ENCODE results near the gene NEO1.
A peak's percentile ranks its signal among the peaks of the same experiment; 100 is the strongest.

Gene NEO1

GRCh38 chr15:73226093-73226814 lies 174.0 kb downstream of the NEO1 start:
- DNase-seq, result no peak

- no peak for DNase-seq
Observed at GRCh38 chr15:73227433-73228056, 175.3 kb downstream of the NEO1 start.

GRCh38 chr15:73228128-73228646 lies 175.9 kb downstream of the NEO1 start:
- no peak for DNase-seq

GRCh38 chr15:73231661-73232419 lies 179.6 kb downstream of the NEO1 start:
- no peak for DNase-seq

GRCh38 chr15:73232776-73233175 lies 180.5 kb downstream of the NEO1 start:
- no peak for DNase-seq

- no peak for DNase-seq
Observed at GRCh38 chr15:73233623-73234022, 181.4 kb downstream of the NEO1 start.

- DNase-seq, result no peak
Observed at GRCh38 chr15:73237910-73238309, 185.6 kb downstream of the NEO1 start.

GRCh38 chr15:73239564-73240215 lies 187.4 kb downstream of the NEO1 start:
- DNase-seq, result no peak

- DNase-seq, result peak; percentile 81
Observed at GRCh38 chr15:73240866-73241499, 188.7 kb downstream of the NEO1 start.

GRCh38 chr15:73244333-73244732 lies 192.1 kb downstream of the NEO1 start:
- DNase-seq, result no peak

GRCh38 chr15:73246439-73246838 lies 194.2 kb downstream of the NEO1 start:
- no peak for DNase-seq

GRCh38 chr15:73246898-73247297 lies 194.6 kb downstream of the NEO1 start:
- DNase-seq, result no peak

- DNase-seq, result no peak
Observed at GRCh38 chr15:73247331-73247730, 195.1 kb downstream of the NEO1 start.

GRCh38 chr15:73249499-73249898 lies 197.2 kb downstream of the NEO1 start:
- no peak for DNase-seq

- DNase-seq, result no peak
Observed at GRCh38 chr15:73254598-73254997, 202.3 kb downstream of the NEO1 start.

- DNase-seq, result peak; percentile 5
Observed at GRCh38 chr15:73258271-73259108, 206.2 kb downstream of the NEO1 start.

GRCh38 chr15:73264881-73265280 lies 212.6 kb downstream of the NEO1 start:
- no peak for DNase-seq

GRCh38 chr15:73265536-73266153 lies 213.4 kb downstream of the NEO1 start:
- DNase-seq, result peak; percentile 56

- DNase-seq, result no peak
Observed at GRCh38 chr15:73268457-73268856, 216.2 kb downstream of the NEO1 start.

GRCh38 chr15:73270366-73271097 lies 218.3 kb downstream of the NEO1 start:
- no peak for DNase-seq
